Measurements from ENCODE around the gene SGPP1.

GRCh38 chr14:63692310-63693020, 35.4 kb downstream of the SGPP1 start:
- TF ChIP-seq CTCF (IDR thresholded peaks at IDR 0.05; ENCODE audit: insufficient read depth, low read length) (no peak), SPI1 (IDR thresholded peaks at IDR 0.05; ENCODE audit: borderline replicate concordance, low read depth) (no peak), POLR2AphosphoS5 (IDR thresholded peaks at IDR 0.05; ENCODE audit: low read depth) (no peak), GABPA (IDR thresholded peaks at IDR 0.05; ENCODE audit: low read depth) (no peak), REST (IDR thresholded peaks at IDR 0.05; ENCODE audit: insufficient replicate concordance, low read depth) (no peak)

All from HL-60 (cell line).